ENCODE results near the gene VPS51. TPM values are rescaled to one million over a fixed set of nuclear protein-coding genes. Genes with fewer than 3 reads are reported as not detected.
A peak's percentile ranks its signal among the peaks of the same experiment; 100 is the strongest.

VPS51 gene
- total and polyA plus RNA-seq, 9 of the 15 experiments (the other 6 are each of a cell fraction or from before 2014, with no cell fraction given), result 1.8 to 143 (median 46.8) TPM

DNA sequence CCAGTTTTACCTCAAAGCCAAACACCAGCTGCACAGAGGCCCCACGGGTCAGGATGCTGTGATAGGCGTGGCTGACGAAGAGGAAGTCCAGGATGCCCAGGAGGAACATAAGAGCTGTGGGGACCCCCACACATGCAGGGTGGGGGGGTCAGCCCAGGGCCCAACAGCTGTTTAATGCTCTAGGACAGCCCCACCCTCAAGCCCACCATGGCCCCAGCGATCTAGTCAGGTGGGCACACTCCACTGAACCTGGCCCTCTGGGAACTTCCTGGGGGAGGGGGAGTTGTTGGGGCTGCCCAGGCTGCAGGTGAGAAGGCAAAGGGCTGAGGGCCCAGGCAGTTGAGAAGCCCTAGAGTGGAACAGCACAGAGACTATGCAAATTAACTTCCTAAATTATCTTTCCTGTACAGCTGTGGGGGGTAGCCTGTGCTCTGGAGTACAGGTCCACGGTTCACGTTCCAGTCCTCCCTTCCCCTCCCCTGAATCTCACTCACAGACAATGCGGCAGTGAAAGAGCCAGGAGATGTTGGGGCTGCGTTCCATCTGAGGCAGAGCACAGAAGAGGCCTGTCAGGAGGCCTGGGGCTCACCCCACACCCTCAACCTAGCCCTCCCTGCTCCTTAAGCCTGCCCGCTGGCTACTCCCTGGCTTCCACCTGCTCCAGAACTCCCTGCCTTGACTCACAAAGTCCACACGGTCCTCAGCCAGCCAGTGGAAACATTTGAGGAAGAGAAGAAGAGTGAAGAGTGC, 36.4 kb downstream of the VPS51 start:
- Histone ChIP-seq H3K9me3 (replicated peaks; ENCODE audit: control insufficient read depth, insufficient read depth, low read depth, low read length) (no peaks in the 10 kb centered on the region), H3K9me1 (ENCODE audit: control insufficient read depth, insufficient read depth, low read length) (peaks cover 4% of the 10 kb centered on the region), H3K9ac (ENCODE audit: insufficient read depth in 1 of 2, low read depth in 2 of 2, low read length in 2 of 2) (peak overlapping the region; percentile 98 to 99), H4K20me1 (replicated peaks; ENCODE audit: control insufficient read depth, insufficient read depth, low read length) (peaks cover 9% of the 10 kb centered on the region; the same call in 1 of the 2 replicates), H3K79me2 (ENCODE audit: control insufficient read depth, insufficient read depth, low read length) (peaks cover 41% of the 10 kb centered on the region), H3K27ac (ENCODE audit: extremely low read depth, low read depth, low read length) (peak overlapping the region; percentile 47; the same call in 2 of the 3 replicates), H3K27me3 (ENCODE audit: control insufficient read depth in 2 of 2, insufficient read depth in 2 of 2, low read length in 2 of 2) (no peaks in the 10 kb centered on the region; a peak in 1 of 5 replicates), H3K4me1 (replicated peaks in 1 of 2; ENCODE audit: control insufficient read depth in 2 of 2, insufficient read depth in 2 of 2, low read length in 2 of 2) (peaks cover 21 to 49% of the 10 kb centered on the region in 2 experiments; a peak in 4 of 5 replicates), H2AFZ (ENCODE audit: low read depth, low read length) (no peak overlapping the region), H3K36me3 (ENCODE audit: control insufficient read depth, insufficient read depth, low read length) (peaks cover 55% of the 10 kb centered on the region), H3K4me2 (ENCODE audit: insufficient read depth, low read length) (peak overlapping the region; percentile 98), H3K4me3 (peak overlapping the region; percentile 96; the same call in 1 of the 2 replicates)
- ATAC-seq (no peak), DNase-seq (ENCODE audit: extremely low read depth in 1 of 4, low spot score in 3 of 4) (peak in 1 of 4 experiments; percentile 63), FAIRE-seq (no peak)
- ChIA-PET POLR2A (interaction anchor here (0.6 to 8.4 kb wide), 5 partner anchors 12 to 136 kb away, joined by 3 to 182 read pairs (median 4); partner anchors contain the start of genes BATF2, FAU, MRPL49 and SPDYC), CTCF (ENCODE audit: low intra/inter-chr PET ratio) (no interaction called here)
- BruUV-seq (replicated peaks), result no TSS peak
- WGBS (ENCODE audit: insufficient coverage, low coverage, missing lambda C conversion rate), result 49% methylated on average over 8 of the region's 10 CpGs
- in situ Hi-C loops (cut with MboI), result no loop called here
- intact Hi-C loops (cut with micrococcal nuclease), result no loop called here
- TF ChIP-seq RBM22 (IDR thresholded peaks at IDR 0.05; ENCODE audit: low read depth, low read length, poor library complexity, severe bottlenecking) (no peak), L3MBTL2 (IDR thresholded peaks at IDR 0.05) (no peak), ZNF444 (CRISPR knock-in tag; IDR thresholded peaks at IDR 0.05) (no peak), RUNX1 (IDR thresholded peaks at IDR 0.05; ENCODE audit: low read depth) (no peak), HMGN3 (IDR thresholded peaks at IDR 0.05; ENCODE audit: borderline replicate concordance, extremely low read depth, insufficient read length, low read depth, low read length) (no peak), SIN3B (IDR thresholded peaks at IDR 0.05; ENCODE audit: low read depth) (no peak), NR4A1 (CRISPR knock-in tag; IDR thresholded peaks at IDR 0.05) (no peak), NR4A1 (tag; IDR thresholded peaks at IDR 0.05) (no peak), ZNF354B (CRISPR knock-in tag; IDR thresholded peaks at IDR 0.05) (no peak), CHD2 (IDR thresholded peaks at IDR 0.05; ENCODE audit: low read depth, low read length) (no peak), ZNF57 (CRISPR knock-in tag; IDR thresholded peaks at IDR 0.05) (no peak), CBFA2T3 (IDR thresholded peaks at IDR 0.05) (peak; percentile 49), RBM15 (IDR thresholded peaks at IDR 0.05; ENCODE audit: insufficient read depth, low read length) (no peak), HIVEP1 (CRISPR knock-in tag; IDR thresholded peaks at IDR 0.05) (no peak), TCF3 (CRISPR knock-in tag; IDR thresholded peaks at IDR 0.05) (0 out of 2 replicates have a peak, but pooled peaks have one; percentile 35), HSF4 (CRISPR knock-in tag; IDR thresholded peaks at IDR 0.05; ENCODE audit: borderline replicate concordance) (no peak), PHTF2 (CRISPR knock-in tag; IDR thresholded peaks at IDR 0.05) (no peak)
- TF ChIP-seq, protein P1, sequence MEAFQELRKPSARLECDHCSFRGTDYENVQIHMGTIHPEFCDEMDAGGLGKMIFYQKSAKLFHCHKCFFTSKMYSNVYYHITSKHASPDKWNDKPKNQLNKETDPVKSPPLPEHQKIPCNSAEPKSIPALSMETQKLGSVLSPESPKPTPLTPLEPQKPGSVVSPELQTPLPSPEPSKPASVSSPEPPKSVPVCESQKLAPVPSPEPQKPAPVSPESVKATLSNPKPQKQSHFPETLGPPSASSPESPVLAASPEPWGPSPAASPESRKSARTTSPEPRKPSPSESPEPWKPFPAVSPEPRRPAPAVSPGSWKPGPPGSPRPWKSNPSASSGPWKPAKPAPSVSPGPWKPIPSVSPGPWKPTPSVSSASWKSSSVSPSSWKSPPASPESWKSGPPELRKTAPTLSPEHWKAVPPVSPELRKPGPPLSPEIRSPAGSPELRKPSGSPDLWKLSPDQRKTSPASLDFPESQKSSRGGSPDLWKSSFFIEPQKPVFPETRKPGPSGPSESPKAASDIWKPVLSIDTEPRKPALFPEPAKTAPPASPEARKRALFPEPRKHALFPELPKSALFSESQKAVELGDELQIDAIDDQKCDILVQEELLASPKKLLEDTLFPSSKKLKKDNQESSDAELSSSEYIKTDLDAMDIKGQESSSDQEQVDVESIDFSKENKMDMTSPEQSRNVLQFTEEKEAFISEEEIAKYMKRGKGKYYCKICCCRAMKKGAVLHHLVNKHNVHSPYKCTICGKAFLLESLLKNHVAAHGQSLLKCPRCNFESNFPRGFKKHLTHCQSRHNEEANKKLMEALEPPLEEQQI (IDR thresholded peaks at IDR 0.05), result no peak

All from K562 (cell line).